ENCODE results near the gene SLC6A6. TPM values are rescaled to one million over a fixed set of nuclear protein-coding genes. Genes with fewer than 3 reads are reported as not detected.

SLC6A6 gene
- total RNA-seq, 1 donor from 2014 or later: 46.3 TPM

DNA sequence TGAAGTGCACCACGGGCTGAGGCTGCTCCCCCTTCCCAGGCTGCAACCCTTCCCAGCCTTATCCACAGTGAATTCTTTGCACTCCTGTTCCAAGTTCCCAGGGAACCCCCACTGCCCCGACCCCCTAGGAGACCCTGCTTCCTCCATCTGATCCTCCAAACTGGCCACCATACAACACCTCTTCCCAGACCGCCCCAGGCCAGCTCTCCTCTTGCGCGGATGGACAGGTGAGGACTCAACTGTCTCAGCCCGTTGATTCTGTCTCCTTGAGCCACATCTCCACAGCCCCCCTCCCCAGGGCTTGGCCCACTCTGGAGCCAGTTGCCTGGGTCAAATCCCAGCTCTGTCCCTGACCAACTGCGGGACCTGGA is 116.0 kb downstream of the SLC6A6 start:
- Mint-ChIP-seq H3K27ac (ENCODE audit: unreplicated experiment) (no peak overlapping the region), H3K27me3 (ENCODE audit: unreplicated experiment) (peaks cover 5% of the 10 kb centered on the region), H3K9me3 (ENCODE audit: unreplicated experiment) (no peaks in the 10 kb centered on the region), H3K4me1 (ENCODE audit: unreplicated experiment) (no peaks in the 10 kb centered on the region), H3K4me3 (ENCODE audit: unreplicated experiment) (no peak overlapping the region), H3K36me3 (ENCODE audit: low read depth, unreplicated experiment) (no peaks in the 10 kb centered on the region)
- DNase-seq (ENCODE audit: low spot score): no peak
- TF ChIP-seq CTCF (IDR thresholded peaks at IDR 0.05; ENCODE audit: unreplicated experiment): no peak

- no peak overlapping the region for H3K4me3 Mint-ChIP-seq (ENCODE audit: unreplicated experiment)
- H3K27me3 Mint-ChIP-seq (ENCODE audit: unreplicated experiment): peaks cover 5% of the 10 kb centered on the region
- no peaks in the 10 kb centered on the region for H3K36me3 Mint-ChIP-seq (ENCODE audit: low read depth, unreplicated experiment)
- TF ChIP-seq CTCF (IDR thresholded peaks at IDR 0.05; ENCODE audit: unreplicated experiment): no peak
- H3K27ac Mint-ChIP-seq (ENCODE audit: unreplicated experiment): no peak overlapping the region
- H3K4me1 Mint-ChIP-seq (ENCODE audit: unreplicated experiment): no peaks in the 10 kb centered on the region
- no peaks in the 10 kb centered on the region for H3K9me3 Mint-ChIP-seq (ENCODE audit: unreplicated experiment)
- DNase-seq (ENCODE audit: low spot score): no peak
Measured at GRCh38 chr3:14518893-14519292, 116.5 kb downstream of the SLC6A6 start.

- Mint-ChIP-seq H3K27ac (ENCODE audit: unreplicated experiment) (no peak overlapping the region), H3K9me3 (ENCODE audit: unreplicated experiment) (no peaks in the 10 kb centered on the region)
- TF ChIP-seq CTCF (IDR thresholded peaks at IDR 0.05; ENCODE audit: unreplicated experiment): no peak
Measured at GRCh38 chr3:14519406-14519805, 117.0 kb downstream of the SLC6A6 start.

DNA sequence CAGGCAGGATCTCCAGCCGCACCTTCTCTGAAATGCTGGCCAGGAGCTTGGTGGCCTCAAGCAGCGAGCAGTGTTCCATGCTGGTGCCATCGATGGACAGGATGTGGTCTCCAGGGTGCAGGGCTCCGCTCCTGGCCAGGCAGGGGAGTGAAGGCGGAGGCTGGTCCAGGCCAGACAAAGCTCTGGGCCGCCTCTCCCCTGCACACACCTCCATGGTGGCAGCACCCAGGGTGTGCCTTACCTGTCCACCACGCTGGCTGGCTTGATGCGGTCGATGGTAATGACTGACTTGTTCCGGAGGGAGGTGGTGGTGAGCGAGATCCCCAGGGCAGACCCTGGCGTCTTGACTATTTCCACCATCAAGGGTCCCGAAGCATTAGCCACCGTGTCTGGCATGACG is 117.7 kb downstream of the SLC6A6 start:
- no peaks in the 10 kb centered on the region for H3K36me3 Mint-ChIP-seq (ENCODE audit: low read depth, unreplicated experiment)
- H3K27me3 Mint-ChIP-seq (ENCODE audit: unreplicated experiment): peaks cover 5% of the 10 kb centered on the region
- H3K27ac Mint-ChIP-seq (ENCODE audit: unreplicated experiment): no peak overlapping the region
- no peak for DNase-seq (ENCODE audit: low spot score)
- H3K9me3 Mint-ChIP-seq (ENCODE audit: unreplicated experiment): no peaks in the 10 kb centered on the region
- no peak for TF ChIP-seq CTCF (IDR thresholded peaks at IDR 0.05; ENCODE audit: unreplicated experiment)
- H3K4me3 Mint-ChIP-seq (ENCODE audit: unreplicated experiment): no peak overlapping the region
- H3K4me1 Mint-ChIP-seq (ENCODE audit: unreplicated experiment): peaks cover 4% of the 10 kb centered on the region

More at GRCh38 chr3:14519406-14519805, 117.0 kb downstream of the SLC6A6 start:
- Mint-ChIP-seq H3K27me3 (ENCODE audit: unreplicated experiment) (peaks cover 5% of the 10 kb centered on the region), H3K36me3 (ENCODE audit: low read depth, unreplicated experiment) (no peaks in the 10 kb centered on the region), H3K4me3 (ENCODE audit: unreplicated experiment) (no peak overlapping the region), H3K4me1 (ENCODE audit: unreplicated experiment) (no peaks in the 10 kb centered on the region)
- DNase-seq (ENCODE audit: low spot score): no peak

- no peak for DNase-seq (ENCODE audit: low spot score)
- Mint-ChIP-seq H3K36me3 (ENCODE audit: low read depth, unreplicated experiment) (no peaks in the 10 kb centered on the region), H3K27me3 (ENCODE audit: unreplicated experiment) (peaks cover 6% of the 10 kb centered on the region), H3K9me3 (ENCODE audit: unreplicated experiment) (no peaks in the 10 kb centered on the region), H3K27ac (ENCODE audit: unreplicated experiment) (no peak overlapping the region), H3K4me3 (ENCODE audit: unreplicated experiment) (peak overlapping the region; percentile 39), H3K4me1 (ENCODE audit: unreplicated experiment) (peaks cover 4% of the 10 kb centered on the region)
- no peak for TF ChIP-seq CTCF (IDR thresholded peaks at IDR 0.05; ENCODE audit: unreplicated experiment)
Measured at GRCh38 chr3:14520967-14521366, 118.6 kb downstream of the SLC6A6 start.
